OCI-LY3 (cell line): Measurements from ENCODE around the gene NCOA1.

Source experiments
- CTCF ChIP-seq: fragments of 200-600, 300-600 bp; sonication (generic); IDR thresholded peaks from 2 replicates; pipeline ENCODE4 v1.5.1; 2014; ENCODE audit warnings: antibody characterized with exemption, low read length, low read depth
- EZH2phosphoT487 ChIP-seq: fragments of 200-600 bp; shearing (Covaris generic); IDR thresholded peaks from 2 replicates; pipeline ENCODE4 v1.6.1; 2018; ENCODE audit warnings: antibody characterized with exemption, mixed run types, low read depth

GRCh38 chr2:24520175-24520574 is 29.1 kb downstream of the NCOA1 start:
- TF ChIP-seq CTCF (no peak), EZH2phosphoT487 (no peak)
